Endodermal cell (in vitro differentiated cells): Measurements from ENCODE around the gene AOPEP. TPM values are rescaled to one million over a fixed set of nuclear protein-coding genes. Genes with fewer than 3 reads are reported as not detected.

Experiments used
- DNase-seq: peaks from one replicate; pipeline ENCODE4 v3.0.0-alpha.2; 2017
- H3K27ac ChIP-seq: 2 replicates; pipeline ENCODE4 v1.5.1; 2013; ENCODE audit warnings: mild to moderate bottlenecking, low read depth, low read length, moderate library complexity
- H3K27me3 ChIP-seq: 2 replicates; pipeline ENCODE4 v1.6.1; 2013; ENCODE audit warnings: mild to moderate bottlenecking, low read length, moderate library complexity; ENCODE audit not compliant: insufficient read depth, control insufficient read depth, poor library complexity, severe bottlenecking
- H3K36me3 ChIP-seq: 2 replicates; pipeline ENCODE4 v1.7.0; 2013; ENCODE audit warnings: mild to moderate bottlenecking, low read length, moderate library complexity; ENCODE audit not compliant: control insufficient read depth, insufficient read depth
- H3K4me1 ChIP-seq: one replicate; pipeline ENCODE4 v1.7.0; 2013; ENCODE audit warnings: low read length; ENCODE audit not compliant: control insufficient read depth, insufficient read depth
- H3K4me3 ChIP-seq: 2 replicates; pipeline ENCODE4 v1.5.1; 2013; ENCODE audit warnings: mild to moderate bottlenecking, low read length, moderate library complexity
- H3K9ac ChIP-seq: 2 replicates; pipeline ENCODE4 v1.6.1; 2013; ENCODE audit warnings: mild to moderate bottlenecking, low read length, moderate library complexity; ENCODE audit not compliant: poor library complexity, severe bottlenecking; ENCODE audit errors: extremely low read depth
- H3K9me3 ChIP-seq: 2 replicates; pipeline ENCODE4 v1.6.1; 2013; ENCODE audit warnings: mild to moderate bottlenecking, low read length, moderate library complexity; ENCODE audit not compliant: control insufficient read depth
- H3K27ac Mint-ChIP-seq: 2 replicates; pipeline ENCODE4 v1.8.0; 2020; ENCODE audit warnings: mixed read lengths
- H3K27me3 Mint-ChIP-seq: 2 replicates; pipeline ENCODE4 v1.8.0; 2021; ENCODE audit warnings: mild to moderate bottlenecking, mixed read lengths; ENCODE audit not compliant: insufficient read depth
- H3K36me3 Mint-ChIP-seq: 2 replicates; pipeline ENCODE4 v1.8.0; 2020; ENCODE audit warnings: low read depth, mixed read lengths
- H3K4me1 Mint-ChIP-seq: 2 replicates; pipeline ENCODE4 v1.8.0; 2020; ENCODE audit warnings: mixed read lengths
- H3K4me3 Mint-ChIP-seq: 2 replicates; pipeline ENCODE4 v1.8.0; 2020; ENCODE audit warnings: mild to moderate bottlenecking, moderate library complexity, mixed read lengths
- H3K9me3 Mint-ChIP-seq: 2 replicates; pipeline ENCODE4 v1.8.0; 2020; ENCODE audit warnings: mild to moderate bottlenecking, mixed read lengths
- WGBS, 2 experiments: methylation state at CpG; one replicate each; pipeline versions ENCODE4 v1.1.5 to v1.1.7; 2013; ENCODE audit warnings: missing lambda C conversion rate in 2 of 2, mixed read lengths in 1 of 2; ENCODE audit not compliant: insufficient coverage in 1 of 2, insufficient read length in 1 of 2; 5-methylcytosine and 5-hydroxymethylcytosine counted together
- total RNA-seq, 2 donors: library from RNA; stranded (reverse); fragmentation: NEBNext Ultra II Directional in 1 of 2; extraction: Animal tissue kit (Norgen Biotek cat#: 25700) in 1 of 2; gene quantifications; 2 replicates in 1 of 2; 3 replicates in 1 of 2; pipeline ENCODE4 v1.2.1, GENCODE V29; 2021
- TF ChIP-seq, protein P1 (sequence below): fragments of 200-600 bp; sonication (generic); conservative IDR thresholded peaks from 2 replicates; pipeline ENCODE4 v1.5.0; 2021; ENCODE audit warnings: antibody characterized with exemption, mild to moderate bottlenecking

Gene AOPEP
- total RNA-seq, 2 donors from 2014 or later = 23.4 to 33.7 TPM

GRCh38 chr9:95045751-95046150 lies 319.3 kb downstream of the AOPEP start:
- H3K27me3 ChIP-seq = peaks cover 7% of the 10 kb centered on the region
- no peaks in the 10 kb centered on the region for H3K36me3 ChIP-seq
- H3K4me3 ChIP-seq = peak overlapping the region; percentile 56
- peak; percentile 77 for DNase-seq
- H3K9me3 Mint-ChIP-seq = no peaks in the 10 kb centered on the region
- TF ChIP-seq, protein P1, sequence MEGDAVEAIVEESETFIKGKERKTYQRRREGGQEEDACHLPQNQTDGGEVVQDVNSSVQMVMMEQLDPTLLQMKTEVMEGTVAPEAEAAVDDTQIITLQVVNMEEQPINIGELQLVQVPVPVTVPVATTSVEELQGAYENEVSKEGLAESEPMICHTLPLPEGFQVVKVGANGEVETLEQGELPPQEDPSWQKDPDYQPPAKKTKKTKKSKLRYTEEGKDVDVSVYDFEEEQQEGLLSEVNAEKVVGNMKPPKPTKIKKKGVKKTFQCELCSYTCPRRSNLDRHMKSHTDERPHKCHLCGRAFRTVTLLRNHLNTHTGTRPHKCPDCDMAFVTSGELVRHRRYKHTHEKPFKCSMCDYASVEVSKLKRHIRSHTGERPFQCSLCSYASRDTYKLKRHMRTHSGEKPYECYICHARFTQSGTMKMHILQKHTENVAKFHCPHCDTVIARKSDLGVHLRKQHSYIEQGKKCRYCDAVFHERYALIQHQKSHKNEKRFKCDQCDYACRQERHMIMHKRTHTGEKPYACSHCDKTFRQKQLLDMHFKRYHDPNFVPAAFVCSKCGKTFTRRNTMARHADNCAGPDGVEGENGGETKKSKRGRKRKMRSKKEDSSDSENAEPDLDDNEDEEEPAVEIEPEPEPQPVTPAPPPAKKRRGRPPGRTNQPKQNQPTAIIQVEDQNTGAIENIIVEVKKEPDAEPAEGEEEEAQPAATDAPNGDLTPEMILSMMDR = peak; percentile 55
- H3K9me3 ChIP-seq = no peaks in the 10 kb centered on the region
- peaks cover 4% of the 10 kb centered on the region for H3K4me1 ChIP-seq
- 25 to 55% methylated on average over 12 to 16 of the region's 16 CpGs for WGBS, 2 experiments
- no peak overlapping the region for H3K27ac ChIP-seq
- H3K27me3 Mint-ChIP-seq = peaks cover 34% of the 10 kb centered on the region
- peak overlapping the region; percentile 50 for H3K27ac Mint-ChIP-seq
- H3K4me3 Mint-ChIP-seq = peak overlapping the region; percentile 48
- H3K4me1 Mint-ChIP-seq = peaks cover 44% of the 10 kb centered on the region
- H3K9ac ChIP-seq = no peak overlapping the region
- H3K36me3 Mint-ChIP-seq = peaks cover 3% of the 10 kb centered on the region

GRCh38 chr9:95047452-95048224 lies 321.1 kb downstream of the AOPEP start:
- Histone ChIP-seq H3K36me3 (no peaks in the 10 kb centered on the region), H3K9me3 (no peaks in the 10 kb centered on the region), H3K4me1 (peaks cover 4% of the 10 kb centered on the region), H3K27me3 (peaks cover 7% of the 10 kb centered on the region), H3K4me3 (peak overlapping the region; percentile 44), H3K9ac (no peak overlapping the region), H3K27ac (no peak overlapping the region)
- WGBS, 2 experiments = 29% methylated on average over 2 of the region's 3 CpGs; no CpG with 5 or more reads in 1 of the 2 experiments
- H3K27ac Mint-ChIP-seq = no peak overlapping the region
- TF ChIP-seq, protein P1 = no peak
- peak overlapping the region; percentile 72 for H3K4me3 Mint-ChIP-seq
- peak; percentile 40 for DNase-seq
- peaks cover 44% of the 10 kb centered on the region for H3K4me1 Mint-ChIP-seq
- H3K9me3 Mint-ChIP-seq = no peaks in the 10 kb centered on the region
- H3K27me3 Mint-ChIP-seq = peaks cover 29% of the 10 kb centered on the region
- peaks cover 4% of the 10 kb centered on the region for H3K36me3 Mint-ChIP-seq

DNA sequence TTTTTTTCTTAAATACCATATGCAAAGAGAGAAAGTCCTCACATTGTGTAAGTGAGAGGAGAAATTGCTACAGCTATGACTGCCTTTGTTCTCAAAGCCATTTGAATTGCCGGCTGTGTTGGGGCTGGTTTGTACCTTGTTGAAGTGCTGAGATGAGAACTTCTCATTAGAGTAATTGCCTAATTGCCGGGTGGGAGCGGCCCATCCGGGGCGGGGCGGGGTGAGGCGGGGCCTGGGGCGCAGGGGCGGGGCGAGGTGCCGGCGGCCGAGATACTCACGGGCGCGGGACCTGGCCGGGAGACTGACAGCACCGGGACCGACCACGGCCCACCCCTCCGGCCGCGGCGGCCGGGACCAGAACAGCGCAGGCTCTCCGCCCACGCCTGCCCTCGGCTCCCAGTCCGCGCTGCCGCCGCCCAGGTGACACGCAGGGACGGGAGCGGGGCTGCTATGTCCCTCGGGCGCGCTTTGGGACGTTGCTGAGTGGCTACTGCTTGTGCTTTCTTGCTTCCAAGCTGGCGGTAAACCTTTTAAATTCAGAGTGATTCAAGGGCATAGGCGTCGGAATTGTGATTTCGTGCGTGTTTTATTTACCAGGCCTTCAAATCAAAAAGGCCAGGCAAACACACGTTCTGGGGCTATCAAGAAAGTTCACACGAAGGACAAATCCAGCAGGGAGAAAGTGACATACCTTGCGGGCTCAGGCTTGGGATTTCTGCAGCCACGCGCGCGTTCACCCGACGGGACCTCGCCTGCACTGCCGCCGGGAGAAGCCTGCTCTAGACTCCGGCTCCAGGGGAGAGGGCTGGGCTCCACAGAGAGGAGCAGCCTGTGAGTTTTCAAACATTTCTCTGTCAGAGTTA lies 322.0 kb downstream of the AOPEP start:
- peak overlapping the region; percentile 87 for H3K27ac Mint-ChIP-seq
- Histone ChIP-seq H3K9me3 (peaks cover 7% of the 10 kb centered on the region), H3K36me3 (no peaks in the 10 kb centered on the region), H3K4me3 (peak overlapping the region; percentile 87), H3K9ac (peak overlapping the region; percentile 53), H3K4me1 (peaks cover 4% of the 10 kb centered on the region), H3K27ac (no peak overlapping the region), H3K27me3 (peaks cover 7% of the 10 kb centered on the region)
- peaks cover 6% of the 10 kb centered on the region for H3K9me3 Mint-ChIP-seq
- WGBS, 2 experiments = 1% methylated on average over 27 to 58 of the region's 58 CpGs
- TF ChIP-seq, protein P1 = no peak
- H3K27me3 Mint-ChIP-seq = peaks cover 29% of the 10 kb centered on the region
- peak overlapping the region; percentile 72 for H3K4me3 Mint-ChIP-seq
- peaks cover 8% of the 10 kb centered on the region for H3K36me3 Mint-ChIP-seq
- peak; percentile 93 for DNase-seq
- peaks cover 44% of the 10 kb centered on the region for H3K4me1 Mint-ChIP-seq
